Panc1 (cell line): Measurements from ENCODE around the gene TM9SF3.

Source experiments
- POLR2AphosphoS5 ChIP-seq: IDR thresholded peaks from 2 replicates; pipeline ENCODE4 v1.6.1; 2012; ENCODE audit warnings: mild to moderate bottlenecking, low read depth, low read length, moderate library complexity
- TF ChIP-seq, protein P1 (sequence below): fragments of 450-650 bp; IDR thresholded peaks from 2 replicates; pipeline ENCODE4 v1.5.1; 2017; ENCODE audit warnings: mild to moderate bottlenecking
- TF ChIP-seq, protein P2 (sequence below), 2 experiments: IDR thresholded peaks; 2 replicates each; pipeline ENCODE4 v1.6.1; 2011 to 2012; ENCODE audit warnings: low read depth in 2 of 2, control low read depth in 1 of 2, low read length in 1 of 2, mild to moderate bottlenecking in 1 of 2, moderate library complexity in 1 of 2; ENCODE audit not compliant: insufficient read depth in 1 of 2

DNA sequence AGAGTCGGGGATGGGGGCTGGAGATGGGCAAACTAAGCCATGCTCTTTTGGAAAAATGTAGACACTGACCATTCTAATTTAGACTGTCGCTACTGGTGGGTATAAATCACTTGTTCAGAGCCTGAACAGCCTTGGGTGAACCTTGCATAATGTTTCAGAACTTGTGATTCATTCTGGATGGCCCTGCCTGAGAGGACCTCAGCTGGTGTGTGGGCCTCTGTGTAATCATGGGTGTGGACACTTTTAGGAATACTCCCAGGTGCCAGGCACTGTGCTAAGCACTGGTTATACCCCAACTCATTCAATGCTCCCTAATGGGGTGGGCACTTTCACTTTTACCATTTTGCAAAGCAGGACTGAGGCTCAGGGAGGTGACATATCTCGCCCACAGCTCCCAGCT lies 26.8 kb upstream of the TM9SF3 start:
- TF ChIP-seq, protein P1, sequence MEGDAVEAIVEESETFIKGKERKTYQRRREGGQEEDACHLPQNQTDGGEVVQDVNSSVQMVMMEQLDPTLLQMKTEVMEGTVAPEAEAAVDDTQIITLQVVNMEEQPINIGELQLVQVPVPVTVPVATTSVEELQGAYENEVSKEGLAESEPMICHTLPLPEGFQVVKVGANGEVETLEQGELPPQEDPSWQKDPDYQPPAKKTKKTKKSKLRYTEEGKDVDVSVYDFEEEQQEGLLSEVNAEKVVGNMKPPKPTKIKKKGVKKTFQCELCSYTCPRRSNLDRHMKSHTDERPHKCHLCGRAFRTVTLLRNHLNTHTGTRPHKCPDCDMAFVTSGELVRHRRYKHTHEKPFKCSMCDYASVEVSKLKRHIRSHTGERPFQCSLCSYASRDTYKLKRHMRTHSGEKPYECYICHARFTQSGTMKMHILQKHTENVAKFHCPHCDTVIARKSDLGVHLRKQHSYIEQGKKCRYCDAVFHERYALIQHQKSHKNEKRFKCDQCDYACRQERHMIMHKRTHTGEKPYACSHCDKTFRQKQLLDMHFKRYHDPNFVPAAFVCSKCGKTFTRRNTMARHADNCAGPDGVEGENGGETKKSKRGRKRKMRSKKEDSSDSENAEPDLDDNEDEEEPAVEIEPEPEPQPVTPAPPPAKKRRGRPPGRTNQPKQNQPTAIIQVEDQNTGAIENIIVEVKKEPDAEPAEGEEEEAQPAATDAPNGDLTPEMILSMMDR: no peak
- TF ChIP-seq, protein P2, sequence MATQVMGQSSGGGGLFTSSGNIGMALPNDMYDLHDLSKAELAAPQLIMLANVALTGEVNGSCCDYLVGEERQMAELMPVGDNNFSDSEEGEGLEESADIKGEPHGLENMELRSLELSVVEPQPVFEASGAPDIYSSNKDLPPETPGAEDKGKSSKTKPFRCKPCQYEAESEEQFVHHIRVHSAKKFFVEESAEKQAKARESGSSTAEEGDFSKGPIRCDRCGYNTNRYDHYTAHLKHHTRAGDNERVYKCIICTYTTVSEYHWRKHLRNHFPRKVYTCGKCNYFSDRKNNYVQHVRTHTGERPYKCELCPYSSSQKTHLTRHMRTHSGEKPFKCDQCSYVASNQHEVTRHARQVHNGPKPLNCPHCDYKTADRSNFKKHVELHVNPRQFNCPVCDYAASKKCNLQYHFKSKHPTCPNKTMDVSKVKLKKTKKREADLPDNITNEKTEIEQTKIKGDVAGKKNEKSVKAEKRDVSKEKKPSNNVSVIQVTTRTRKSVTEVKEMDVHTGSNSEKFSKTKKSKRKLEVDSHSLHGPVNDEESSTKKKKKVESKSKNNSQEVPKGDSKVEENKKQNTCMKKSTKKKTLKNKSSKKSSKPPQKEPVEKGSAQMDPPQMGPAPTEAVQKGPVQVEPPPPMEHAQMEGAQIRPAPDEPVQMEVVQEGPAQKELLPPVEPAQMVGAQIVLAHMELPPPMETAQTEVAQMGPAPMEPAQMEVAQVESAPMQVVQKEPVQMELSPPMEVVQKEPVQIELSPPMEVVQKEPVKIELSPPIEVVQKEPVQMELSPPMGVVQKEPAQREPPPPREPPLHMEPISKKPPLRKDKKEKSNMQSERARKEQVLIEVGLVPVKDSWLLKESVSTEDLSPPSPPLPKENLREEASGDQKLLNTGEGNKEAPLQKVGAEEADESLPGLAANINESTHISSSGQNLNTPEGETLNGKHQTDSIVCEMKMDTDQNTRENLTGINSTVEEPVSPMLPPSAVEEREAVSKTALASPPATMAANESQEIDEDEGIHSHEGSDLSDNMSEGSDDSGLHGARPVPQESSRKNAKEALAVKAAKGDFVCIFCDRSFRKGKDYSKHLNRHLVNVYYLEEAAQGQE (IDR thresholded peaks at IDR 0.05; ENCODE audit: insufficient read depth in 1 of 2, low read depth in 2 of 2, low read length in 1 of 2): no peak
- TF ChIP-seq POLR2AphosphoS5: no peak
